AG10803 (cell line): ENCODE data around the gene CDC16.
"Not testable (repeated sequence)": the region's sequence is repeated elsewhere in the genome, so short reads cannot be mapped to it uniquely, and the experiment has no call there.

ENCODE experiments used
- DNase-seq: peaks from one replicate; pipeline ENCODE4 v3.0.0; 2010; ENCODE audit warnings: low read depth
- H3K4me3 ChIP-seq: 2 replicates; pipeline ENCODE4 v1.5.1; 2011; ENCODE audit warnings: mild to moderate bottlenecking, low read length, control low read depth
- TF ChIP-seq, protein P1 (sequence below): conservative IDR thresholded peaks from 2 replicates; pipeline ENCODE4 v1.5.1; 2011; ENCODE audit warnings: mild to moderate bottlenecking, low read length, control low read depth, inconsistent platforms

Gene CDC16

DNA sequence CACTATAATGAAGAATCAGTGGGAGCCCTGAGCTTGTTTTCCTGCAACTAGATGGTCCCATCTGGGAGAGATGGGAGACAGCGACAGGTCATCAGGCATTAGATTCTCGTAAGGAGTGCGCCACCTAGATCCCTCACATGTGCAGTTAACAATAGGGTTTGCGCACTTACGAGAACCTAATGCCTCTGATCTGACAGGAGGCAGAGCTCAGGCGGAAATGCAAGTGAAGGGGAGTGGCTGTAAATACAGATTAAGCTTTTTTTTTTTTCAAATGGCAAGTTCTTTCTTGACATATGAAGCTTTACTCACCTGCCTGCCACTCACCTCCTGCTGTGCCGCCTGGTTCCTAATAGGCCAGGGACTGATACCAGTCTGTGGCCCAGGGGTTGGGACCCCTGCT lies 14.4 kb downstream of the CDC16 start:
- TF ChIP-seq, protein P1, sequence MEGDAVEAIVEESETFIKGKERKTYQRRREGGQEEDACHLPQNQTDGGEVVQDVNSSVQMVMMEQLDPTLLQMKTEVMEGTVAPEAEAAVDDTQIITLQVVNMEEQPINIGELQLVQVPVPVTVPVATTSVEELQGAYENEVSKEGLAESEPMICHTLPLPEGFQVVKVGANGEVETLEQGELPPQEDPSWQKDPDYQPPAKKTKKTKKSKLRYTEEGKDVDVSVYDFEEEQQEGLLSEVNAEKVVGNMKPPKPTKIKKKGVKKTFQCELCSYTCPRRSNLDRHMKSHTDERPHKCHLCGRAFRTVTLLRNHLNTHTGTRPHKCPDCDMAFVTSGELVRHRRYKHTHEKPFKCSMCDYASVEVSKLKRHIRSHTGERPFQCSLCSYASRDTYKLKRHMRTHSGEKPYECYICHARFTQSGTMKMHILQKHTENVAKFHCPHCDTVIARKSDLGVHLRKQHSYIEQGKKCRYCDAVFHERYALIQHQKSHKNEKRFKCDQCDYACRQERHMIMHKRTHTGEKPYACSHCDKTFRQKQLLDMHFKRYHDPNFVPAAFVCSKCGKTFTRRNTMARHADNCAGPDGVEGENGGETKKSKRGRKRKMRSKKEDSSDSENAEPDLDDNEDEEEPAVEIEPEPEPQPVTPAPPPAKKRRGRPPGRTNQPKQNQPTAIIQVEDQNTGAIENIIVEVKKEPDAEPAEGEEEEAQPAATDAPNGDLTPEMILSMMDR: no peak
- no peak overlapping the region for H3K4me3 ChIP-seq

DNA sequence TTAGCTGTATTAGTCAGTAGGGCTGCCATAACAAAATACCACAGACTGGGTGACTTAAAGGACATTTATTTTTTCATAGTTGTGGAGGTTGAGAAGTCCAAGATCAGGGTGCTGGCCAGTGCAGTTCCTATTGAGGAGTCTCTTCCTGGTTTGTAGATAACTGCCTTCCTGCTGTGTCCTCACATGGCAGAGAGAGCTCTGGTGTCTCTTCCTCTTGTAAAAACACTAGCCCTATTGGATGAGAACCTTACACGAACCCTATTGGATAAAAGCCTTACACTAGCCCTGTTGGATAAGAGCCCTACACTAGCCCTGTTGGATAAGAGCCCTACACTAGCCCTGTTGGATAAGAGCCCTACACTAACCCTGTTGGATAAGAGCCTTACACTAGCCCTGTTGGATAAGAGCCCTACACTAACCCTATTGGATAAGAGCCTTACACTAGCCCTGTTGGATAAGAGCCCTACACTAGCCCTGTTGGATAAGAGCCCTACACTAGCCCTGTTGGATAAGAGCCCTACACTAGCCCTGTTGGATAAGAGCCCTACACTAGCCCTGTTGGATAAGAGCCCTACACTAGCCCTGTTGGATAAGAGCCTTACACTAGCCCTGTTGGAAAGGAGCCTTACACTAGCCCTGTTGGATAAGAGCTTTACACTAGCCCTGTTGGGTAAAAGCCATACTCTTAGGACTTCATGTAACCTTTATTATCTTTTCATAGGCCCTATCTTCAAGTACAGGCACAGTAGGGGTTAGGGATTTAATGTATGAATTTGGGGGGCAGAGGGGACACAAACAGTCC lies 17.1 kb downstream of the CDC16 start:
- DNase-seq, H3K4me3 ChIP-seq: not testable (repeated sequence)

More for the DNA sequence above, 14.4 kb downstream of the CDC16 start:
- no peak for DNase-seq

DNA sequence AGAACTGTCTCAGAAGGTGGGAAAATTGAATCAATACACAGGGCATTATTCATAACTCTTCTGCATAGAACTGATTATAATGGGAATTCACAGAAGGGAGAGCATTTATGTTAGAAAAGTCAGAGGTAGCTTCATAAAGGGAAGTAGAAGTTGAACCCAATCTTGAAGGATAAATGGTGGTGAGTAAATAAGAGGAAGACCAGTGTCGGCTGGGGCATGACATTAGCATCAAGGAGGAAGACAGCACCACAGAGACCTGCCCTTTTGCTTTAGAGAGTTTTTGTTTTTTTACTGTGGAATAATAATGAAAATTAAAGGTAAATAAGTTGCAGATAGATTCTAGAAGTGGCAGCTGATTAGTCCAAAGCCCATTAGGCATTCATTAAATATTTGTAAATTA lies 21.9 kb downstream of the CDC16 start:
- DNase-seq: no peak
- no peak overlapping the region for H3K4me3 ChIP-seq
- TF ChIP-seq, protein P1: no peak

DNA sequence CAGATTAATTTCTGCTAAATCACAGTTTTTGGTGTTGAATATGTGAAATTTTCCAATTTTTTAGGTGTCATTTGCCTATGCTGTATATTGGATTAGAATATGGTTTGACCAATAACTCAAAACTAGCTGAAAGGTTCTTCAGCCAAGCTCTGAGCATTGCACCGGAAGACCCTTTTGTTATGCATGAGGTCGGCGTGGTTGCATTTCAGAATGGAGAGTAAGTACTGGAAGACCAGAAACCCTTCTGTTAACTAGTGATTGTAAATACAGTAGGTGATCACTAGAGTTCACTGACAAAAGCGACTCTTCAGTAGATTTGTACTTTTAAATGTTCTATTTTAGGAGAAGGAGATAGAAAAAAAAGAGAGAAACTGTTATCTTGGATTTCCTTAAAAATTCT lies 22.3 kb downstream of the CDC16 start:
- H3K4me3 ChIP-seq: no peak overlapping the region
- DNase-seq: no peak
- TF ChIP-seq, protein P1: no peak

DNA sequence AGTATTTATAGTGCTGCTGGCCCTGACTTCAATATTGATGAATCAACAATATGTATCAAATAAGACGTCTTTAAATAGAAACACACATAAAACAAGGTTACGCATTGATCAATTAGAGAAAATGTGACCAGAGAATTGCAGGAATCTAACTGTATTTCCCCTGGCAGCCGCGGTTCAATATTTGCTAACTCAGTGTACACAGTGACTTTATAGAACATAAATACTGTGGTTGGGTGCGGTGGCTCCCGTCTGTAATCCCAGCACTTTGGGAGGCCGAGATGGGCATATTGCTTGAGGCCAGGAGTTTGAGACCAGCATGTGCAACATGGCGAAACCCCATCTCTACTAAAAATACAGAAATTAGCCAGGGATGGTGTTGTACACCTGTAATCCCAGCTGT lies 23.9 kb downstream of the CDC16 start:
- TF ChIP-seq, protein P1: no peak
- no peak overlapping the region for H3K4me3 ChIP-seq

DNA sequence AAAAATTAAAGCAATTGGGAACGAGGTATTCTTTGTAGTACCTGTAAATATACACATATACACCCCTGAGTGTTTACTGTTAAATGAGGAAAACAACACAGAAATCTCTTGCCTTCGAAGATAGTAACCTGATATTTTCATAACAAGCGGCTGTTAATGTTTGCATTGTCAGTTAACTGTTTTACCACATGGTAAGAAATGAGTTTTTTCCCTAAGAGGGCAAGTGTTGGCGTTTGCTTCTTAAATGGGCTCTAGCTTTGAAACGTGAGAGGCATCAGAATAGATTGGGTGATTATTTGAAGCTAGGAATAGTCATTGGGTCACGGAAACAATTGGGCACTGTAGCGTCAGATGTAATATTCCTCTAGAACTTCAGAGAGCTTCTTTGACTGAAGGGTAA lies 24.7 kb downstream of the CDC16 start:
- no peak overlapping the region for H3K4me3 ChIP-seq
- DNase-seq: no peak
- TF ChIP-seq, protein P1: no peak

More for the DNA sequence above, 23.9 kb downstream of the CDC16 start:
- no peak for DNase-seq

DNA sequence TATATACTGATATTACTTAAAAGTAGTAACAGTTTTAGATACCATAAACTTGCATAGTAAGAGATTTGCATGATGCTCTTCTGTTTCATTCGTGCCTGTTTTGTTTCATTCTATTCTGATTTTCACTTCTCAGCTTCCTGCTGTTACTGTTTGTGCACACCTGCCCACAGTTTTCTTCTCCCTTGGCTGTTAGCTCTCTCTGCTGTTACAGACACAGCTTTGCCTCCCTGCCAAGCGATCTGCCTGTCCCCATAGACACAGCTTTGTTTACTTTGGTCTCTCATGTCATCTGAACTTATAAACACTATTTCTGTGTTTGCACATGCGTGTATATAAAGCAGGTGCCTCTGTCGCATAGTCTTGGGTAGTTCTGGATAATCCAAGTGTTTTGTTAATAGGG lies 25.3 kb downstream of the CDC16 start:
- DNase-seq: no peak
- H3K4me3 ChIP-seq: no peak overlapping the region
- TF ChIP-seq, protein P1: no peak
